Neural cell (in vitro differentiated cells): Measurements from ENCODE around the gene GSDME. TPM values are rescaled to one million over a fixed set of nuclear protein-coding genes. Genes with fewer than 3 reads are reported as not detected.

Source experiments
- H2AFZ ChIP-seq: fragments of 200-600, 300-800 bp; sonication (generic), shearing (Covaris generic); 2 replicates; pipeline ENCODE4 v1.6.0; 2014; ENCODE audit warnings: low read depth, mild to moderate bottlenecking, antibody characterized with exemption, low read length, moderate library complexity
- H3F3A ChIP-seq: fragments of 200-600 bp; shearing (Covaris generic); 2 replicates; pipeline ENCODE4 v1.6.1; 2016; ENCODE audit warnings: mild to moderate bottlenecking, moderate library complexity, mixed read lengths, antibody characterized with exemption, low read length; ENCODE audit not compliant: insufficient read depth, poor library complexity, severe bottlenecking
- H3K27ac ChIP-seq: fragments of 200-600, 300-800 bp; sonication (generic), shearing (Covaris generic); 2 replicates; pipeline ENCODE4 v1.5.1; 2014; ENCODE audit warnings: mild to moderate bottlenecking, low read length, moderate library complexity
- H3K27me3 ChIP-seq: fragments of 300-800, 200-600 bp; sonication (generic), shearing (Covaris generic); 2 replicates; pipeline ENCODE4 v1.6.0; 2014; ENCODE audit warnings: mild to moderate bottlenecking, low read depth, low read length, moderate library complexity; ENCODE audit not compliant: insufficient read depth
- H3K36me3 ChIP-seq: fragments of 300-800, 200-600 bp; sonication (generic), shearing (Covaris generic); 2 replicates; pipeline ENCODE4 v1.5.1; 2014; ENCODE audit warnings: mild to moderate bottlenecking, antibody characterized with exemption, low read length, moderate library complexity; ENCODE audit not compliant: insufficient read depth
- H3K4me2 ChIP-seq: fragments of 300-800, 200-600 bp; sonication (generic), shearing (Covaris generic); 2 replicates; pipeline ENCODE4 v1.6.0; 2014; ENCODE audit warnings: mild to moderate bottlenecking, low read length
- H3K4me3 ChIP-seq: fragments of 300-800, 200-600 bp; sonication (generic), shearing (Covaris generic); 2 replicates; pipeline ENCODE4 v1.5.1; 2014; ENCODE audit warnings: mild to moderate bottlenecking, low read length, moderate library complexity
- H3K79me2 ChIP-seq: fragments of 200-600 bp; shearing (Covaris generic); replicated peaks from 2 replicates; pipeline ENCODE4 v1.6.0; 2014; ENCODE audit warnings: mild to moderate bottlenecking, low read length, moderate library complexity; ENCODE audit not compliant: insufficient read depth
- H3K9ac ChIP-seq: fragments of 300-800, 200-600 bp; sonication (generic), shearing (Covaris generic); 2 replicates; pipeline ENCODE4 v1.6.1; 2016; ENCODE audit warnings: mild to moderate bottlenecking, low read length, mixed read lengths
- H3K9me2 ChIP-seq: fragments of 200-600 bp; shearing (Covaris generic); 2 replicates; pipeline ENCODE4 v1.6.1; 2016; ENCODE audit warnings: mild to moderate bottlenecking, low read length, mixed read lengths; ENCODE audit not compliant: insufficient read depth
- H3K9me3 ChIP-seq: fragments of 200-600, 300-800 bp; sonication (generic), shearing (Covaris generic); 2 replicates; pipeline ENCODE4 v1.6.1; 2016; ENCODE audit warnings: mild to moderate bottlenecking, mixed run types, low read length, moderate library complexity, mixed read lengths
- H4K20me1 ChIP-seq: fragments of 200-600 bp; shearing (Covaris generic); 2 replicates; pipeline ENCODE4 v1.6.1; 2016; ENCODE audit warnings: mild to moderate bottlenecking, mixed run types; ENCODE audit not compliant: insufficient read depth
- EP300 ChIP-seq: fragments of 450-650 bp; conservative IDR thresholded peaks from 2 replicates; pipeline ENCODE4 v1.6.1; 2014; ENCODE audit warnings: antibody characterized with exemption, mild to moderate bottlenecking, moderate library complexity; ENCODE audit not compliant: poor library complexity, severe bottlenecking
- EZH2 ChIP-seq: fragments of 200-600, 300-800 bp; shearing (Covaris generic), sonication (generic); IDR thresholded peaks from 2 replicates; pipeline ENCODE4 v1.6.1; 2014; ENCODE audit warnings: antibody characterized with exemption, low read length, borderline replicate concordance, mild to moderate bottlenecking; ENCODE audit not compliant: insufficient read depth, poor library complexity, severe bottlenecking
- MXI1 ChIP-seq: fragments of 450-650 bp; conservative IDR thresholded peaks from 2 replicates; pipeline ENCODE4 v1.6.1; 2014; ENCODE audit warnings: antibody characterized with exemption, mild to moderate bottlenecking; ENCODE audit not compliant: poor library complexity, severe bottlenecking
- POLR2AphosphoS5 ChIP-seq: IDR thresholded peaks from 2 replicates; pipeline ENCODE4 v1.6.1; 2012
- RAD21 ChIP-seq: fragments of 450-650 bp; conservative IDR thresholded peaks from 2 replicates; pipeline ENCODE4 v1.6.1; 2014; ENCODE audit warnings: antibody characterized with exemption, mild to moderate bottlenecking, moderate library complexity
- SMC3 ChIP-seq: fragments of 450-650 bp; conservative IDR thresholded peaks from 2 replicates; pipeline ENCODE4 v1.6.1; 2014; ENCODE audit warnings: antibody characterized with exemption, mild to moderate bottlenecking, moderate library complexity; ENCODE audit not compliant: poor library complexity
- TAF1 ChIP-seq: IDR thresholded peaks from 2 replicates; pipeline ENCODE4 v1.6.1; 2012; ENCODE audit warnings: low read depth
- polyA plus RNA-seq: library from polyadenylated mRNA; depleted of rRNA; stranded (reverse); fragments of >200 nt; gene quantifications from 2 replicates; pipeline ENCODE4 v1.2.3, GENCODE V29; 2014
- TF ChIP-seq, protein P1 (sequence below): fragments of 450-650 bp; IDR thresholded peaks from 2 replicates; pipeline ENCODE4 v1.5.1; 2014; ENCODE audit warnings: antibody characterized with exemption, mild to moderate bottlenecking, moderate library complexity; ENCODE audit not compliant: poor library complexity, severe bottlenecking
- TF ChIP-seq, protein P2 (sequence below): IDR thresholded peaks from 2 replicates; pipeline ENCODE4 v1.6.1; 2012; ENCODE audit warnings: borderline replicate concordance

GSDME gene
- polyA plus RNA-seq, 1 donor from 2014 or later, result 42.9 TPM

DNA sequence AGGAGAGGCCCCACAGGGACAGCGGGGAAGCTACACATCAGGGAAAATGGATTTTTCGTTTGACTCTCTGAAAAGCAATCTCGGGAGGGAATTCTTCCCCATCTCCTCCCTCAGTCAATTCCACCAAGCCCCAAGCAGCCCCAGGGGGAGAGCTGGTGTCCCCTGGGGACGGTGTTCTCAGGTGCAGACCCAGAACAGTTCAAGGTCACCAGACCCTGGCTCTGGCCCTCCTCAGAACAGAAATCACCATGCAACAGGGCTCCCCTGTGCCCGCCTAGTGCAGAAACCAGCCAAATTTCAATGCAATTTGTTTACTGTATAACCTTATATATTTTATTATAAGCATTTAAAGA is 34.1 kb downstream of the GSDME start:
- Histone ChIP-seq H3F3A (no peaks in the 10 kb centered on the region), H3K9me3 (no peaks in the 10 kb centered on the region), H3K4me3 (no peak overlapping the region), H2AFZ (no peak overlapping the region), H4K20me1 (no peaks in the 10 kb centered on the region), H3K4me2 (no peak overlapping the region), H3K36me3 (no peaks in the 10 kb centered on the region), H3K9me2 (no peaks in the 10 kb centered on the region), H3K79me2 (no peaks in the 10 kb centered on the region), H3K27ac (no peak overlapping the region), H3K9ac (no peak overlapping the region), H3K27me3 (no peaks in the 10 kb centered on the region)
- TF ChIP-seq EZH2, result no peak
- TF ChIP-seq EP300, result no peak
- TF ChIP-seq RAD21, result no peak
- TF ChIP-seq, protein P1, sequence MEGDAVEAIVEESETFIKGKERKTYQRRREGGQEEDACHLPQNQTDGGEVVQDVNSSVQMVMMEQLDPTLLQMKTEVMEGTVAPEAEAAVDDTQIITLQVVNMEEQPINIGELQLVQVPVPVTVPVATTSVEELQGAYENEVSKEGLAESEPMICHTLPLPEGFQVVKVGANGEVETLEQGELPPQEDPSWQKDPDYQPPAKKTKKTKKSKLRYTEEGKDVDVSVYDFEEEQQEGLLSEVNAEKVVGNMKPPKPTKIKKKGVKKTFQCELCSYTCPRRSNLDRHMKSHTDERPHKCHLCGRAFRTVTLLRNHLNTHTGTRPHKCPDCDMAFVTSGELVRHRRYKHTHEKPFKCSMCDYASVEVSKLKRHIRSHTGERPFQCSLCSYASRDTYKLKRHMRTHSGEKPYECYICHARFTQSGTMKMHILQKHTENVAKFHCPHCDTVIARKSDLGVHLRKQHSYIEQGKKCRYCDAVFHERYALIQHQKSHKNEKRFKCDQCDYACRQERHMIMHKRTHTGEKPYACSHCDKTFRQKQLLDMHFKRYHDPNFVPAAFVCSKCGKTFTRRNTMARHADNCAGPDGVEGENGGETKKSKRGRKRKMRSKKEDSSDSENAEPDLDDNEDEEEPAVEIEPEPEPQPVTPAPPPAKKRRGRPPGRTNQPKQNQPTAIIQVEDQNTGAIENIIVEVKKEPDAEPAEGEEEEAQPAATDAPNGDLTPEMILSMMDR, result no peak
- TF ChIP-seq TAF1, result no peak
- no peak for TF ChIP-seq SMC3
- TF ChIP-seq, protein P2, sequence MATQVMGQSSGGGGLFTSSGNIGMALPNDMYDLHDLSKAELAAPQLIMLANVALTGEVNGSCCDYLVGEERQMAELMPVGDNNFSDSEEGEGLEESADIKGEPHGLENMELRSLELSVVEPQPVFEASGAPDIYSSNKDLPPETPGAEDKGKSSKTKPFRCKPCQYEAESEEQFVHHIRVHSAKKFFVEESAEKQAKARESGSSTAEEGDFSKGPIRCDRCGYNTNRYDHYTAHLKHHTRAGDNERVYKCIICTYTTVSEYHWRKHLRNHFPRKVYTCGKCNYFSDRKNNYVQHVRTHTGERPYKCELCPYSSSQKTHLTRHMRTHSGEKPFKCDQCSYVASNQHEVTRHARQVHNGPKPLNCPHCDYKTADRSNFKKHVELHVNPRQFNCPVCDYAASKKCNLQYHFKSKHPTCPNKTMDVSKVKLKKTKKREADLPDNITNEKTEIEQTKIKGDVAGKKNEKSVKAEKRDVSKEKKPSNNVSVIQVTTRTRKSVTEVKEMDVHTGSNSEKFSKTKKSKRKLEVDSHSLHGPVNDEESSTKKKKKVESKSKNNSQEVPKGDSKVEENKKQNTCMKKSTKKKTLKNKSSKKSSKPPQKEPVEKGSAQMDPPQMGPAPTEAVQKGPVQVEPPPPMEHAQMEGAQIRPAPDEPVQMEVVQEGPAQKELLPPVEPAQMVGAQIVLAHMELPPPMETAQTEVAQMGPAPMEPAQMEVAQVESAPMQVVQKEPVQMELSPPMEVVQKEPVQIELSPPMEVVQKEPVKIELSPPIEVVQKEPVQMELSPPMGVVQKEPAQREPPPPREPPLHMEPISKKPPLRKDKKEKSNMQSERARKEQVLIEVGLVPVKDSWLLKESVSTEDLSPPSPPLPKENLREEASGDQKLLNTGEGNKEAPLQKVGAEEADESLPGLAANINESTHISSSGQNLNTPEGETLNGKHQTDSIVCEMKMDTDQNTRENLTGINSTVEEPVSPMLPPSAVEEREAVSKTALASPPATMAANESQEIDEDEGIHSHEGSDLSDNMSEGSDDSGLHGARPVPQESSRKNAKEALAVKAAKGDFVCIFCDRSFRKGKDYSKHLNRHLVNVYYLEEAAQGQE, result no peak
- TF ChIP-seq POLR2AphosphoS5, result no peak
- TF ChIP-seq MXI1, result no peak

DNA sequence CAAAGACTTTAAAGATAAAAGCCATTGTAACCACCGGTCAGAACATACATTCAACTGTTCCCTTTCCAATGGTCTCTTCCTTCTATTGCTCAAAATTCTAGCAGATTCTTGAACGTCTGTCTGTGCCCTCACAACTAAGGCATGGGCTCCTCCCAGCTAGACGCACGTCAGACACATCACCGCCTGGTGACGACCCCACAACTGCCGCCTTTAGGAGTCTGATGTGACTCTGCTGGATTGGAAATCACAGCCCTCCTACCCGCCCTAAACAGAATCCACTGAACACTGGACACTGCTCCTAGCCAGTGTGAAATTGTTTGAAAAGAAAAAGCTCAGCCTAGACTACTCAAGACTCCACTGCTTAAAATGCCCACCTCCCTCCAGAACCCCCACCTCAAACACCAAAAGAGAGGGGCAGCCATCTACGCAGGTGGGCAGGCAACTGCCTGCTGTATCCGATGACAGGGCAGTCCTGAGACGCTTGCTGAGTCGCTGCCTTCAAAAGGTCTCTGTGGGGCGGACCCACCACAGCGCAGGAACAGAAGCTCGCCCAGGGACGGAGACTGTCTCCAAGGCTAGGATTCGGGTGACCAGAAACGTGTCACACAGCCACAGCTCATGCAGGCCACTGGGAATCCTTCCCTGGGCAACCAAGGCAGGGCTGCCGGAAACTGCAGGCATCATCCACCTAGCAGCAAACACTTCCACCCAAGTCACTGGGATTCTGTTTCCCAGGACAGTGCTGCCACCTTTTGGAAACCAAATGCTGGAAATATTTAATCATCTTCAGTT is 34.7 kb downstream of the GSDME start:
- Histone ChIP-seq H3K36me3 (no peaks in the 10 kb centered on the region), H4K20me1 (no peaks in the 10 kb centered on the region), H3K9ac (no peak overlapping the region), H3K9me3 (no peaks in the 10 kb centered on the region), H3K27ac (no peak overlapping the region), H3F3A (no peaks in the 10 kb centered on the region), H3K9me2 (no peaks in the 10 kb centered on the region), H3K27me3 (no peaks in the 10 kb centered on the region), H3K4me3 (no peak overlapping the region), H2AFZ (no peak overlapping the region), H3K79me2 (no peaks in the 10 kb centered on the region), H3K4me2 (no peak overlapping the region)
- TF ChIP-seq SMC3, result peak; percentile 48
- no peak for TF ChIP-seq POLR2AphosphoS5
- peak; percentile 64 for TF ChIP-seq RAD21
- TF ChIP-seq, protein P1, result peak; percentile 50
